ACC112 (cell line): ENCODE data around the gene CCDC51.

Experiments used
- H2AFZ ChIP-seq: fragments of 200-600 bp; sonication (generic); one replicate; pipeline ENCODE4 v1.6.0; 2017; ENCODE audit warnings: antibody characterized with exemption, low read length; ENCODE audit not compliant: unreplicated experiment
- H3K27ac ChIP-seq: fragments of 200-600 bp; sonication (generic); 2 replicates; pipeline ENCODE4 v1.5.1; 2014; ENCODE audit warnings: low read depth, mild to moderate bottlenecking, antibody characterized with exemption, low read length, moderate library complexity
- H3K27me3 ChIP-seq: fragments of 200-600 bp; sonication (generic); 2 replicates; pipeline ENCODE4 v1.6.1; 2014; ENCODE audit warnings: mild to moderate bottlenecking, antibody characterized with exemption, low read length, moderate library complexity, mixed read lengths; ENCODE audit not compliant: insufficient read depth
- H3K36me3 ChIP-seq: fragments of 200-600 bp; sonication (generic); 2 replicates; pipeline ENCODE4 v1.6.1; 2016; ENCODE audit warnings: mild to moderate bottlenecking, antibody characterized with exemption, low read length, moderate library complexity, mixed read lengths; ENCODE audit not compliant: insufficient read depth
- H3K4me1 ChIP-seq: fragments of 200-600 bp; sonication (generic); one replicate; pipeline ENCODE4 v1.6.1; 2016; ENCODE audit warnings: low read length, mixed read lengths; ENCODE audit not compliant: insufficient read depth, unreplicated experiment, control insufficient read depth
- H3K4me3 ChIP-seq: fragments of 200-600 bp; sonication (generic); 2 replicates; pipeline ENCODE4 v1.5.1; 2014; ENCODE audit warnings: mild to moderate bottlenecking, low read depth, low read length
- H3K79me2 ChIP-seq: fragments of 200-600 bp; sonication (generic); one replicate; pipeline ENCODE4 v1.6.0; 2016; ENCODE audit warnings: low read length; ENCODE audit not compliant: control insufficient read depth, unreplicated experiment, insufficient read depth

CCDC51 gene

GRCh38 chr3:48434591-48435222 lies 5.2 kb downstream of the CCDC51 start:
- Histone ChIP-seq H3K27me3 (no peaks in the 10 kb centered on the region), H3K79me2 (peaks cover 16% of the 10 kb centered on the region), H3K4me3 (no peak overlapping the region), H3K27ac (peak overlapping the region; percentile 41; the same call in 1 of the 2 replicates), H3K4me1 (peaks cover 31% of the 10 kb centered on the region), H2AFZ (no peak overlapping the region), H3K36me3 (peaks cover 12% of the 10 kb centered on the region; the same call in 1 of the 2 replicates)

GRCh38 chr3:48433472-48434118 lies 6.3 kb downstream of the CCDC51 start:
- H3K4me1 ChIP-seq, result peaks cover 32% of the 10 kb centered on the region
- peaks cover 12% of the 10 kb centered on the region; the same call in 1 of the 2 replicates for H3K36me3 ChIP-seq
- H3K4me3 ChIP-seq, result no peak overlapping the region
- no peak overlapping the region for H3K27ac ChIP-seq
- H3K79me2 ChIP-seq, result peaks cover 5% of the 10 kb centered on the region
- H2AFZ ChIP-seq, result no peak overlapping the region
- H3K27me3 ChIP-seq, result no peaks in the 10 kb centered on the region

GRCh38 chr3:48432411-48433371 lies 7.2 kb downstream of the CCDC51 start:
- Histone ChIP-seq H3K79me2 (peaks cover 3% of the 10 kb centered on the region), H3K27ac (no peak overlapping the region)

GRCh38 chr3:48431224-48432029 lies 8.5 kb downstream of the CCDC51 start:
- Histone ChIP-seq H3K4me1 (peaks cover 41% of the 10 kb centered on the region), H3K27me3 (no peaks in the 10 kb centered on the region), H2AFZ (no peak overlapping the region), H3K4me3 (no peak overlapping the region), H3K36me3 (peaks cover 12% of the 10 kb centered on the region; the same call in 1 of the 2 replicates), H3K27ac (no peak overlapping the region), H3K79me2 (peaks cover 3% of the 10 kb centered on the region)

More at GRCh38 chr3:48432411-48433371, 7.2 kb downstream of the CCDC51 start:
- H3K4me1 ChIP-seq, result peaks cover 32% of the 10 kb centered on the region
- H3K36me3 ChIP-seq, result peaks cover 12% of the 10 kb centered on the region; the same call in 1 of the 2 replicates
- H3K27me3 ChIP-seq, result no peaks in the 10 kb centered on the region
- H2AFZ ChIP-seq, result no peak overlapping the region
- no peak overlapping the region for H3K4me3 ChIP-seq

GRCh38 chr3:48430708-48431101 lies 9.2 kb downstream of the CCDC51 start:
- Histone ChIP-seq H2AFZ (no peak overlapping the region), H3K4me3 (no peak overlapping the region), H3K36me3 (peaks cover 12% of the 10 kb centered on the region; the same call in 1 of the 2 replicates), H3K27ac (no peak overlapping the region), H3K4me1 (peaks cover 42% of the 10 kb centered on the region), H3K27me3 (no peaks in the 10 kb centered on the region), H3K79me2 (peaks cover 3% of the 10 kb centered on the region)

- Histone ChIP-seq H3K79me2 (no peaks in the 10 kb centered on the region), H3K4me3 (peak within 1 kb of the TSS; percentile 85), H3K36me3 (peaks cover 12% of the 10 kb centered on the region; the same call in 1 of the 2 replicates), H2AFZ (peak within 1 kb of the TSS; percentile 6), H3K27me3 (no peaks in the 10 kb centered on the region), H3K27ac (no peak within 1 kb of the TSS), H3K4me1 (peaks cover 42% of the 10 kb centered on the region)
Measured at GRCh38 chr3:48429960-48430707, 9.8 kb downstream of the CCDC51 start, which contains the start of gene PLXNB1. PLXNB1 (minus strand) TSS chr3:48430086; CDS start chr3:48424611, 5,475 bp downstream.

GRCh38 chr3:48429317-48429959 lies 10.5 kb downstream of the CCDC51 start:
- H2AFZ ChIP-seq, result peak overlapping the region; percentile 6
- H3K36me3 ChIP-seq, result peaks cover 12% of the 10 kb centered on the region; the same call in 1 of the 2 replicates
- peaks cover 36% of the 10 kb centered on the region for H3K4me1 ChIP-seq

GRCh38 chr3:48428572-48429316 lies 11.2 kb downstream of the CCDC51 start:
- Histone ChIP-seq H3K4me1 (peaks cover 29% of the 10 kb centered on the region), H3K79me2 (no peaks in the 10 kb centered on the region), H3K27me3 (no peaks in the 10 kb centered on the region), H3K36me3 (peaks cover 12% of the 10 kb centered on the region; the same call in 1 of the 2 replicates), H3K27ac (no peak overlapping the region), H3K4me3 (peak overlapping the region; percentile 85), H2AFZ (peak overlapping the region; percentile 6)

More at GRCh38 chr3:48429317-48429959, 10.5 kb downstream of the CCDC51 start:
- Histone ChIP-seq H3K79me2 (no peaks in the 10 kb centered on the region), H3K27me3 (no peaks in the 10 kb centered on the region), H3K4me3 (peak overlapping the region; percentile 85), H3K27ac (no peak overlapping the region)
